Cardiac muscle cell (in vitro differentiated cells and primary cell): ENCODE results near the gene KLF6. TPM values are rescaled to one million over a fixed set of nuclear protein-coding genes. Genes with fewer than 3 reads are reported as not detected.

Experiments
- DNase-seq, 2 donors: peaks; one replicate each; pipeline versions ENCODE4 v3.0.0 to v3.0.0-alpha.2; 2010 to 2017; ENCODE audit warnings: low read depth in 1 of 2, low spot score in 1 of 2
- H3K27ac ChIP-seq: fragments of 200-600 bp; sonication (generic); 2 replicates; pipeline ENCODE4 v1.5.1; 2016
- H3K27me3 ChIP-seq: fragments of 200-600 bp; sonication (generic); 2 replicates; pipeline ENCODE4 v1.6.0; 2016; ENCODE audit warnings: control low read depth
- H3K36me3 ChIP-seq: fragments of 200-600 bp; sonication (generic); 2 replicates; pipeline ENCODE4 v1.5.1; 2016; ENCODE audit warnings: control low read depth
- H3K4me1 ChIP-seq: fragments of 200-600 bp; sonication (generic); 2 replicates; pipeline ENCODE4 v1.8.1; 2017; ENCODE audit warnings: low read depth, mild to moderate bottlenecking, mixed run types
- H3K4me3 ChIP-seq: fragments of 200-600 bp; sonication (generic); 2 replicates; pipeline ENCODE4 v1.5.1; 2016; ENCODE audit warnings: mild to moderate bottlenecking
- H3K9me3 ChIP-seq: fragments of 200-600 bp; sonication (generic); 2 replicates; pipeline ENCODE4 v1.5.1; 2017; ENCODE audit warnings: low read depth, mild to moderate bottlenecking, control low read depth
- CTCF ChIP-seq: IDR thresholded peaks from 2 replicates; pipeline ENCODE4 v1.5.1; 2012; ENCODE audit warnings: low read depth, mild to moderate bottlenecking, low read length
- polyA plus RNA-seq: library from polyadenylated mRNA; unstranded; fragments of >200 nt; fragmentation: Nextera tagmentation; extraction: Ambion mirVana; gene quantifications from 2 replicates; pipeline ENCODE4 v1.2.1, GENCODE V29; 2016
- total RNA-seq: library from RNA; depleted of rRNA; stranded (reverse); fragments of >200 nt; gene quantifications from 2 replicates; pipeline ENCODE4 v1.2.3, GENCODE V29; 2016

Gene KLF6
- total and polyA plus RNA-seq, 2 experiments from 2014 or later: 8.4 to 40.3 TPM

GRCh38 chr10:3759397-3759796, 25.6 kb downstream of the KLF6 start:
- H3K27ac ChIP-seq: no peak overlapping the region
- peaks cover 12% of the 10 kb centered on the region for H3K4me1 ChIP-seq
- H3K36me3 ChIP-seq: no peaks in the 10 kb centered on the region
- H3K9me3 ChIP-seq: no peaks in the 10 kb centered on the region
- no peak for DNase-seq
- H3K27me3 ChIP-seq: peaks cover 64% of the 10 kb centered on the region
- H3K4me3 ChIP-seq: no peak overlapping the region
- no peak for TF ChIP-seq CTCF

GRCh38 chr10:3758491-3758970, 26.5 kb downstream of the KLF6 start:
- Histone ChIP-seq H3K36me3 (no peaks in the 10 kb centered on the region), H3K27ac (no peak overlapping the region), H3K9me3 (no peaks in the 10 kb centered on the region), H3K4me3 (no peak overlapping the region), H3K4me1 (peaks cover 12% of the 10 kb centered on the region), H3K27me3 (peaks cover 55% of the 10 kb centered on the region)
- no peak for DNase-seq
- TF ChIP-seq CTCF: no peak

- no peak overlapping the region for H3K4me3 ChIP-seq
- peaks cover 51% of the 10 kb centered on the region for H3K27me3 ChIP-seq
- TF ChIP-seq CTCF: no peak
- DNase-seq: no peak
- no peak overlapping the region for H3K27ac ChIP-seq
- peaks cover 12% of the 10 kb centered on the region for H3K4me1 ChIP-seq
- no peaks in the 10 kb centered on the region for H3K9me3 ChIP-seq
- no peaks in the 10 kb centered on the region for H3K36me3 ChIP-seq
Observed at GRCh38 chr10:3757638-3758490, 27.1 kb downstream of the KLF6 start.

- DNase-seq: no peak
- Histone ChIP-seq H3K4me3 (no peak overlapping the region), H3K27me3 (peaks cover 45% of the 10 kb centered on the region), H3K4me1 (peaks cover 12% of the 10 kb centered on the region), H3K27ac (no peak overlapping the region), H3K9me3 (no peaks in the 10 kb centered on the region), H3K36me3 (no peaks in the 10 kb centered on the region)
- no peak for TF ChIP-seq CTCF
Observed at GRCh38 chr10:3757250-3757637, 27.8 kb downstream of the KLF6 start.

GRCh38 chr10:3756360-3756740, 28.7 kb downstream of the KLF6 start:
- no peak for DNase-seq
- TF ChIP-seq CTCF: no peak
- H3K9me3 ChIP-seq: no peaks in the 10 kb centered on the region
- H3K4me3 ChIP-seq: no peak overlapping the region
- peaks cover 36% of the 10 kb centered on the region for H3K27me3 ChIP-seq
- H3K4me1 ChIP-seq: peaks cover 17% of the 10 kb centered on the region
- H3K27ac ChIP-seq: no peak overlapping the region
- H3K36me3 ChIP-seq: no peaks in the 10 kb centered on the region
